Jurkat, Clone E6-1 (cell line): ENCODE measurements around the gene SBK2.

ENCODE experiments used
- DNase-seq: peaks from one replicate; pipeline ENCODE4 v3.0.0-alpha.2; 2011; ENCODE audit warnings: low read depth, low spot score
- H3K4me3 ChIP-seq: 2 replicates; pipeline ENCODE4 v1.5.1; 2011; ENCODE audit warnings: mild to moderate bottlenecking, low read length, control low read depth, moderate library complexity

The SBK2 gene

DNA sequence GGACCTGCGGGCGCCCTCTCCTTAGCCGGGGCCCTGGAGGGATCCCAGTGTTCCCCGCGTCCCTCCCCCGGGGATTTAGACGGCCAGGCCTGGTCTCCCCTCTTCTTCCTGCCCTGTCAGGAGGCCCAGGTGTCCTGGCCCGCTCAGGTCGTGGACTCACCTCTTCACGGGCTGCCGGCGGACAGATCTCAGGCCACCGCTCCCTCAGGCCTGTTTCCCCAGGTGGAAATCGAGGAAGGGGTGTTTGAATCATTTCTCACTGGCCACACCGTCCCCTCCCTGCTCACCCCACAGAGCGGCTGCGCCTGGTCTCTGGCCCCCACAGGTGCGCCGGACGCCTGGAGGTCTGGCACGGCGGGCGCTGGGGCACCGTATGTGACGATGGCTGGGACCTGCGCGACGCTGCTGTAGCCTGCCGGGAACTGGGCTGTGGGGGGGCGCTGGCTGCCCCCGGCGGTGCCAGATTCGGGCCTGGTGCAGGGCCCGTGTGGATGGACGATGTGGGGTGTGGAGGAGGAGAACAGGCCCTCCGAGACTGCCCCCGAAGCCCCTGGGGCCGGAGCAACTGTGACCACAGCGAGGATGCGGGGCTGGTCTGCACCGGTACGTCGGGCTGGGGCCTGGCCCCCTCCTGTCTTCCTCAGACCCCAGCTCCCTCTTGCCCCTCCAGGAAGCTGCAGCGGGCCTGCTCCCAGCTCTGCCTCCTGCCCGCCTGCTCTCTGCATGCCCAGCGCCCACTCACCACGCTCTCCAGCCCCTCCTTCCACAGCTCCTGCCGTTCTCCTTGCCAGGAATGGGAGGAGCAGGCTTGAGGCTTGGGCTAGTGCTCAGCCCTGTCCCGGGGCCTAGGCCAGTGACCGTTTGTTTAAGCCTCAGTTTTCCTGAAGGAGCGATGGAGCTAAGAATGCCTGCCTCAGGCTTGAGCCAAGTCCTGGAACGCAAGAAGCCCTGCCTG is 46.2 kb downstream of the SBK2 start:
- no peak for DNase-seq
- no peak overlapping the region for H3K4me3 ChIP-seq

DNA sequence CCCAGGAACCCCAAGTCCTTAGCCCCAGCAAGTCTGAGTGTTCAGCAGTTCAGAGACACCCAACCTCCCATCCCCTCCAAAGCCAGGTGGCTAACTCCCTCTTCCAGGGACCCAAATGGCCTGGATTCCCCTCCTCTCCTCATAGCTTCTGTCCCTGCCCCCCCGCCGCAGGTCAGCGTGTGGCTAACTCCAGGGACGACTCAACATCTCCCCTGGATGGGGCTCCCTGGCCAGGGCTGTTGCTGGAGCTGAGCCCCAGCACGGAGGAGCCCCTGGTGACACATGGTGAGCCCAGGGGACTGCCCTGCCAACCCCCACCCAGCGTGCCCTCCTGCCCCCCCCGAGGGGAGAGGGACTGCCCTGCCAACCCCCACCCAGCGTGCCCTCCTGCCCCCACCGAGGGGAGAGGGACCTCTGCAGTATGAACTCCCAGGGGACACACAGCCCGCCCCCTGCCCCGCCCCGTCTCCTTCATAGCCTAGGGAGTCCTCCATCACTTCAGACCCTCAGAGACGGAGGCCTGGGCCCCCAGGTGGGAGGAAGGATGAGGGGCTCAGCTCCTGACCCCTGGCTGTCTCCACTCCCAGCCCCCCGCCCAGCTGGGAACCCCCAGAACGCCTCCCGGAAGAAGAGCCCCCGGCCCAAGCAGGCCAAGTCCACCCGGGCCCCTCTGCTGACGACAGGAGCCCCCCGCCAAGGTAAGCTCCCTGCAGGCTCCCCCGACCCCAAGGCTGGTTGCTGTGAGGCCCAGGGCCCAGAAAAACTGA is 47.0 kb downstream of the SBK2 start:
- H3K4me3 ChIP-seq: no peak overlapping the region
- DNase-seq: no peak

DNA sequence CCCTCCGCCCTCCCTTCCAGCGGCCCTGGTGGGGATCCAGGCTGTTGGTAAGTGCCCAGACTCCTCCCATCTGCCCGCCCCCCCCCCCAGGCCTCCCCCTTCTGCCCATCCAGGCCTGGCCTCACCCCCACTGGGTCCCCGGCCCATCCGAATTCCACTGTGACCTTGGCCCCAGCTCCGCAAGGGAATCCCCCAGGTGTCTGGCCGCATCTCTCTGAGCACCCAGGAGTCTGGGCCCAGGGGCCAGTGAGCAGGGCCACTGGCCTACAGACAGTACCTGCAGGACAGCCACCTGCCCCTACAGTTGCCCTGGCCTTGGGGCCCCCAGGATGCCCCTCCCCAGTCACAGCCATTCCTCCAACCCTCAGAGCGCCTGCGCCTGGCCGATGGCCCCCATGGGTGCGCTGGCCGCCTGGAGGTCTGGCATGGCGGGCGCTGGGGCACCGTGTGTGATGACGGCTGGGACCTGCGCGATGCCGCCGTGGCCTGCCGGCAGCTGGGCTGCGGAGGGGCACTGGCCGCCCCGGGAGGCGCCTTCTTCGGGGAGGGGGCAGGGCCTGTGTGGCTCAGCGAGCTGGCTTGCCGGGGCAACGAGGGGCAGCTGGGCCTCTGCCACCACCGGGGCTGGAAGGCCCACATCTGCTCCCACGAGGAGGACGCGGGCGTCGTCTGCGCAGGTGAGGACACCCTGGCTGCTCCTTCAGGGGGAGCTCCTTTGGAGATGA is 47.8 kb downstream of the SBK2 start:
- DNase-seq: no peak
- H3K4me3 ChIP-seq: no peak overlapping the region

DNA sequence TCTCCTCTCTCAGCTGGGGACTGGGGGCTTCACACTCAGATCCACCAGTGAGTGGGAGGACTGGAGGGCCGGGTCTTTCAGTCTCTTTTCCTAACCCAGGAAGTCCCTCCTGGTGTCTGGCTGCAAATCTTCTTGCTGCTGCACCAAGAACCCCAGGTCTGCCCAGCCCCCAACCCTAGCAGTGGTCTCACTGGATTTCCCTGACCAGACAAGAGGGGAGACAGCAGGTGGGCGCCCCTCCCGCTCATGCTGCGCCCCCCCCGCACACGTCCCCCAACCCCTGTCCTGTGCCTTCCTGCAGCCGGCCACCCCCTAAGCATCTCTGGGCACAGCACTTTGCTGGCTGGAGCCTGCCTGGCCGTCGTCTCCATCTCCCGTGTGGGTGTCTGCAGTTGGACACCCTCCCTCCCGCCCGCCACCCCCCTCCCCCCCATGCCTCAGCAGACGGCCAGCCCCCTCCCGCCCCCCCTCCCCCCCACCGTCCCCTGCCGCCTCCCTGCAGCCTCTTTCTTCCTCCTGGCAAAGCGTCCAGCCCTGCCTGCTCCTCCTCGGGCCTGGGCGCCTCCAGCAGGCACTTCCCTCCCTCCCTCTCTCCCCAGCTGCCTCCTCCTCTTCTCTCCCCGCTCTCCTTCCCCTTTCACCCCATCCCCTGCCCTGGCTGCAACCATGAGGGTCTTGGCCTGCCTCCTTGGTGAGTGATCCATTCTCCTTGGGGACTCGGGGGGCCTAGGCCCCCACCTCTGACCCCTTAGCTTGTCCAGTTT is 48.8 kb downstream of the SBK2 start, which contains the start of gene SSC5D:
Gene SSC5D, plus strand, starts transcription at position 513 of the 764 bp plus-strand sequence. Its CDS starts 154 bp downstream, at position 667.
- no peak for DNase-seq
- no peak within 1 kb of the TSS for H3K4me3 ChIP-seq

DNA sequence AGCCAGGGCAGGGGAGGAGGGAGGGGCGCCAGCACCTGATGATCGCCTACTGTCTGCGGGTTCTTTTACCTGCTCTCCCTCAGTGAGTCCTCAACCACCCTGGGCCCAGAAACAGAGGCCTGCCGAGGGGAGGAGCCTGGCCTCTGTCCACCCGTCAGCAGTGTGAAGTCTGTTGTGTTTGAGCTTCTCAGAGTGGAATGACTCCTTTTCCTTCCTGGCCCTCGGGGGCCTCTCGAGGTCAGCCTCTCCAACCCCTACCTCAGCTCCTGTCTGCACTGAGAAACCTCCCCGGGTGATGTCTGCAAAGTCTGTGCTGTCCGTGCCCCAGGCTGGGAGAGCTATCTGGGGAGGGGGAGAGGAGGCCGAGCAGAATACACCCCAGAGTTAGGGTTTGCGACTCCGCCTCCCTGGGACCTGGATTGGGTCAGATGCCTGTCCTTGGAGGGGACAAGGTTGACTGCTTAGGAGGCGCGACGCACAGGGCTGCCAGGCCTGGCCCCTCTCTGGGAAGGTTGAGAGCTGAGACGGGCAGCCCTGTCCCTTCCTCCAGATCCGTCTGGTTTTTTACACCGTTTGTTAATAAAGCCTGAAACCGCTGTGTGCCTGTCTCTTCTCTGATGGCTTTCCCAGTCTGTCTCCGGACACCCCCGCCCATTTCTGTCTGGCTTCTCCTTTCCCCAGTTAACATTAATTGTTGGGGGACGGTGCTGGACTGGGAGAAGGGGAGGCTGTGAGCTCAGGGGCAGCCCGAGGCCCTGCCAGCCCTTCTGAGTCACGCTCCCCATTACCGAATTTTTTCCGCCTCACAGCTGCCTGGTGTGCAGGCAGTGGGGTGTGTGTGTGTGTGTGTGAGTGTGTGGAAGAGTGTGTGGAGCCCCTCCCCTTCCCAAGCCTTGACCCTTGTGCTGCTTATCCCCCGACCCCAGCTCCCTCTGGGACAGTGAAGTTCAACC is 49.7 kb downstream of the SBK2 start:
- no peak for DNase-seq
- H3K4me3 ChIP-seq: no peak overlapping the region

DNA sequence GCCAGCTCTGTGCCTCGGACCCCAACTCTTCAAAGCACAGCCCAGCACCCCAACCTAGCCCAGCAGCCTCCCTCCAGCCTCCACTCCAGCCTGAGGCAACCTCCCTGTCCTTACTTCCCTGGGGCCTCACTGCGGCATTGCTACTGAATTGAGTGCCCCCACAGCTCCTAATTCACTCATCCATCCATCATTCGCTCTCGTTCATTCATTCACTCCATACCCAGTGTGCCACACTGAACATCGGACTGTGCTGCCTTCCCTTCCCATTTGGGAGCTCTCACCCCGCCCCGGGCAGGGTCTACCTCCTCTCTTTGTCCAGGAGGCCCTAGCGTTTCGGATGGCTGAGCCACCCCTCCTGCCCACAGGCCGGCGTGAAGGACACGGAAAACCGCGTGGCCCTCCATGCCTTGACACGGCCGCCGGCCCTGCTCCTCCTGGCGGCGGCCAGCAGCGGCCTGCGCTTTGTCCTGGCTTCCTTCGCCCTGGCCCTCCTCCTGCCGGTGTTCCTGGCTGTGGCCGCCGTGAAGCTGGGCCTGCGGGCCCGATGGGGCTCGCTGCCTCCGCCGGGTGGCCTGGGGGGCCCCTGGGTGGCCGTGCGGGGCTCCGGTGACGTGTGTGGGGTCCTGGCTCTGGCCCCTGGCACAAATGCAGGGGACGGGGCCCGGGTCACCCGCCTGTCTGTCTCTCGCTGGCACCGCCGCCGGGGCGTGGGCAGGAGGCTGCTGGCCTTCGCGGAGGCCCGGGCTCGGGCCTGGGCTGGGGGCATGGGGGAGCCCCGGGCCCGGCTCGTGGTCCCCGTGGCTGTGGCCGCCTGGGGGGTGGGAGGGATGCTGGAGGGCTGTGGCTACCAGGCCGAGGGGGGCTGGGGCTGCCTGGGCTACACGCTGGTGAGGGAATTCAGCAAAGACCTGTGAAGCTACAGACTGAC is 50.6 kb downstream of the SBK2 start:
- DNase-seq: no peak
- H3K4me3 ChIP-seq: peak overlapping the region; percentile 77

DNA sequence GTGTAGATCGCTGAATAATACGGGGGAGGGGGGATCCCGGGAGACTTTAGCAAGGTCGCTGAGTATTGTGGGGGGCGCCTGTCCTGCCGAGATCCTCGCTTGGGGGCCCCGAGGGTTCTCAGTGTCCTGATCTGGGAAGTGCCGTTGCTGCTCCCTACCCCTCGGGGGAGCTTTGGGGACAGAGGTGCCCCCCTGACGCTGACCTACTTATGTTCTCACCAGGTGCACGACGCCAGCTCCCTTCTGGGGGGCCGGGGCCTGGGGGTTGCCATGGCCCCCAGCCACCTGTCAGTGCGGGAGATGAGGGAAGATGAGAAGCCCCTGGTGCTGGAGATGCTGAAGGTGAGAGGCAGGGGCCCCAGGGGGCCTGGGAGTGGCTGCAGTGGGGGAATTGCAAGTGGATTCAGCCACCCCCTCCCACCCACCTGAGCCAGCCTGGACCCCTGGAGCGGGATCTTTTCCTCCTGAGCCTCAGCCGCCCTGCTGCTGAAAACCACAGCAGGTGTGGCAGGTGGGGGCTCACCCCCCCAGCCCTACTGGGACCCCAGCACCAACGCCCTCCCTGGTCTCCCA is 51.4 kb downstream of the SBK2 start:
- DNase-seq: no peak
- H3K4me3 ChIP-seq: peak overlapping the region; percentile 77

DNA sequence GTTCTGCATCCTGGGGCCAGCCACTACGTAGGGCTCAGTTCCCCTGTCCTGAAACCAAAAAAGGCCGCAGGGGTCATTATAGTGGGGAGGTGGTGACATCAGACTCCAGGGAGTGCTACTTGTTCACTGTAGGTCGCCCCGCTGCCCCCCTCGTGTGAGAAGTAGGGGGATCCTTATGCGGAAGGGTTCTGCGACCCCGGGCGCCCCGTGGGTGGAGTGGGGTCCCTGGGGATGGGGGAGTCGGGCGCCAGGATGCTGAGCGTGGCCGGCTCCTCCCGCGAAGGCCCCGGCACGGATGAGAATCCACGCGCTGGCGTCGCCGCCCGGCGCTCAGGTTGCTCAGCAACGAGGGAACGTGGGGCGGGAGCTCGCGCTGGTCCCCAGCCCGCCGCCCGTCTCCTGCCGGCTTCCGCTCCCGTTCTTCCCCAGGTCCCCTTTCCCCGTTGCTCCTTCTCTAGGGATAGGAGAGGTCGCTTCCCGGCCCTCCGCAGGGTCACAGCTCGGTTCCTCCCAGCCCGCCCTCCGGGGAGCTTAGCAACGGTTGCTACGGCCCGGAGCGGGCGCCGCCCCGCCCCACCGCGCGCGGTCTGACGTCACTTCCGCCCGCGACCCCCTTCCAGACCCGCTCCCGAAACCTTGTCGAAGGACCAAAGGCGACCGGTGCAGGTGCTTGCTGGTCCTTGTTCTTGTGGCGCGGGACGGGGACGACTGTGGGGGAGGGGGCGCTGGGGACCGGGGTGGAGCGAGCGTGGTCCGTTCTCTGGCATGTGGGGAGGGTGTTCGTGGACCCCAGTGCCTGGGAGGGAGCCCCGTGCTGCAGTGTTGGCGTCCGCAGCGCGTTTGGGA is 52.1 kb downstream of the SBK2 start, which contains the start of gene NAT14:
Gene NAT14, plus strand, starts transcription at position 596 of the 846 bp plus-strand sequence. CDS start 521 bp downstream, outside the sequence.
- DNase-seq: peak; percentile 64
- peak within 1 kb of the TSS; percentile 77 for H3K4me3 ChIP-seq

DNA sequence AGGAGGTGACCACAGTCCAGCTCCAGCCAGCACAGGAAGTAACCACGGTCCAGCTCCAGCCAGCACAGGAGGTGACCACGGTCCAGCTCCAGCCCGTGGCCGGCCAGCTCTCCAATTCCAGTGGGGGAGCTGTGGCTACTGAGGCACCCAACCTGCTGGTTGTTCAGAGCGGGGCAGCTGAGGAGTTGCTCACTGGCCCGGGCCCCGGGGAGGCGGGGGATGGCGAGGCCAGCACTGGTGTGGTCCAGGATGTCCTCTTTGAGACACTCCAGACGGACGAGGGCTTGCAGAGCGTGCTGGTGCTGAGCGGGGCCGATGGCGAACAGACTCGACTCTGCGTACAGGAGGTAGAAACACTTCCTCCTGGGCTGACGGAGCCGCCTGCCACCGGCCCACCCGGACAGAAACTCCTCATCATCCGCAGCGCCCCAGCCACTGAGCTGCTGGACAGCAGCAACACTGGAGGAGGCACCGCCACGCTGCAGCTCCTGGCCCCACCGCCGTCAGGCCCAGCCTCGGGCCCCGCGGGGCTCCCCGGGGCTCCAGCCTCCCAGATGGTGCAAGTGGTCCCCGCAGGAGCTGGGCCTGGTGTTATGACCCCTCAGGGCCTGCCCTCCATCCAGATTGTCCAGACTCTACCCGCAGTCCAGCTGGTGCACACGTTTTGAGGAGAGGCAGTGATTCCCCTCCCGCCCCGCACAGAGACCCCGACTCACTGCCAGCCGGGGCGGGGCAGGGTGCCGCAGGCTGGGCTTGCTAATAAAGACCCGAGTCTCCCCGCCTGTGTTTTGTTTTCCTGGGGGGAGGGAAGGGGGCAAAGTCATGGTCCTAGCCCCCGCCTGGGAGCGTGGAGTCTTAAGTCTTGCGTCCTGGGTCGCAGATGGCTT is 53.0 kb downstream of the SBK2 start:
- no peak for DNase-seq
- peak overlapping the region; percentile 77 for H3K4me3 ChIP-seq

DNA sequence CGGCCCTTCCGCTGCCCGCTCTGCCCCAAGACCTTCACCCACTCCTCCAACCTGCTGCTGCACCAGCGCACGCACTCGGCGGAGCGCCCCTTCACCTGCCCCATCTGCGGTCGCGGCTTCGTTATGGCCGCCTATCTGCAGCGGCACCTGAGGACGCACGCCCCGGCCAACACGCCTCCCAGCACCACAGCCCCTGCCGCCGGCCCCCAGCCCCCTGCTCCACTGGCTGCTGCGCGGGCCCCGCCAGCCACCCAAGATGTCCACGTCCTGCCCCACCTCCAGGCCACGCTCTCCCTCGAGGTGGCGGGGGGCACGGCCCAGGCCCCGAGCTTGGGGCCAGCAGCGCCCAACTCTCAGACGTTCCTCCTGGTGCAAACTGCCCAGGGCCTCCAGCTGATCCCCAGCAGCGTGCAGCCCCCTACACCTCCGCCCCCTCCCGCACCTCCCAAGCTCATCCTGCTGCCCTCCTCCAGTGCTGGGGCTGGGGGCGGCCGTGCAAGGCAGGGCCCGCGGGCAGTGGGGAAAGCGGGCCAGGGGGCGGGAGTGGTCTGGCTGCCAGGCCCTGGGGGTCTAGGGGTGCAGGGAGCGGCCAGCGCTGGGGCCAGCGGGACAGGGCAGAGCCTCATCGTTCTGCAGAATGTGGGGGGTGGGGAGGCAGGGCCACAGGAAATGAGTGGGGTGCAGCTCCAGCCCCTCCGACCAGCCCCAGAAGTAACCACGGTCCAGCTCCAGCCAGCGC is 53.8 kb downstream of the SBK2 start:
- DNase-seq: no peak
- H3K4me3 ChIP-seq: no peak overlapping the region

DNA sequence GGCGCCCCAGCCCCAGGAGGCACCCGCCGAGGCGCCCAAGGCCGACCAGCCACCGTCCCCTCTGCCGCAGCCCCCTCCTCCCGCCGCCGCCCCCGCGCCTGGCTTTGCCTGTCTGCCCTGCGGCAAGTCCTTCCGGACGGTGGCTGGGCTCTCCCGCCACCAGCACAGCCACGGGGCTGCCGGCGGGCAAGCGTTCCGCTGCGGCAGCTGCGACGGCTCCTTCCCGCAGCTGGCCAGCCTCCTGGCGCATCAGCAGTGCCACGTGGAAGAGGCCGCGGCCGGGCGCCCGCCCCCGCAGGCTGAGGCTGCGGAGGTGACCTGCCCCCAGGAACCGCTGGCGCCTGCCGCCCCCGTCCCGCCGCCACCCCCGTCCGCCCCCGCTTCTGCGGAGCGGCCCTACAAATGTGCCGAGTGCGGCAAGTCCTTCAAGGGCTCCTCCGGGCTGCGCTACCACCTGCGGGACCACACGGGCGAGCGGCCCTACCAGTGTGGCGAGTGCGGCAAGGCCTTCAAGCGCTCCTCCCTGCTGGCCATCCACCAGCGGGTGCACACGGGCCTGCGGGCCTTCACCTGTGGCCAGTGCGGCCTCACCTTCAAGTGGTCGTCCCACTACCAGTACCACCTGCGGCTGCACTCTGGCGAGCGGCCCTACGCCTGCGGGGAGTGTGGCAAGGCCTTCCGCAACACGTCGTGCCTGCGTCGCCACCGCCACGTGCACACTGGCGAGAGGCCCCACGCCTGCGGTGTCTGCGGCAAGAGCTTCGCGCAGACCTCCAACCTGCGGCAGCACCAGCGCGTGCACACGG is 54.6 kb downstream of the SBK2 start:
- H3K4me3 ChIP-seq: no peak overlapping the region
- DNase-seq: no peak

DNA sequence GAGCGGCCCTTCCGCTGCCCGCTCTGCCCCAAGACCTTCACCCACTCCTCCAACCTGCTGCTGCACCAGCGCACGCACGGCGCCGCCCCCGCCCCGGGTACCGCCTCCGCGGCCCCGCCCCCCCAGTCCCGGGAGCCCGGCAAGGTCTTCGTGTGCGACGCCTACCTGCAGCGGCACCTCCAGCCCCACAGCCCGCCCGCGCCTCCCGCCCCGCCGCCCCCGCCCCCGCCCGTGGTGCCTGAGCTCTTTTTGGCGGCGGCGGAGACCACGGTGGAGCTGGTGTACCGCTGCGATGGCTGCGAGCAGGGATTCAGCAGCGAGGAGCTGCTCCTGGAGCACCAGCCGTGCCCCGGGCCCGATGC is 55.2 kb downstream of the SBK2 start:
- no peak overlapping the region for H3K4me3 ChIP-seq

DNA sequence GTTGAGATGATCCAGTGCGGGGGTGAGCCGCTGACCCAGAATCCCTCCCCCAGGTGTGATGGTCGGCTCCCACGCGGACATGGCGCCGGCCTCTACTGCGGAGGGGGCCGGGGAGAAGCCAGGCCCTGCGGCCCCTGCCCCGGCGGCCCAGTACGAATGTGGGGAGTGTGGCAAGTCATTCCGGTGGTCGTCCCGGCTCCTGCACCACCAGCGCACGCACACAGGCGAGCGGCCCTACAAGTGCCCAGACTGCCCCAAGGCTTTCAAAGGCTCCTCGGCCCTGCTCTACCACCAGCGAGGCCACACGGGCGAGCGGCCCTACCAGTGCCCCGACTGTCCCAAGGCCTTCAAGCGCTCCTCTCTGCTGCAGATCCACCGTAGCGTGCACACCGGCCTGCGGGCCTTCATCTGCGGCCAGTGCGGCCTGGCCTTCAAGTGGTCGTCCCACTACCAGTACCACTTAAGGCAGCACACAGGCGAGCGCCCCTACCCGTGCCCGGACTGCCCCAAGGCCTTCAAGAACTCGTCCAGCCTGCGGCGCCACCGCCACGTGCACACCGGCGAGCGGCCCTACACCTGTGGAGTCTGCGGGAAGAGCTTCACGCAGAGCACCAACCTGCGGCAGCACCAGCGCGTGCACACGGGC is 55.7 kb downstream of the SBK2 start:
- DNase-seq: no peak
- H3K4me3 ChIP-seq: no peak overlapping the region

More for the DNA sequence above, 55.2 kb downstream of the SBK2 start:
- no peak for DNase-seq
